Breast epithelium (tissue), 3 donors: ENCODE measurements around the gene FRA10AC1.

Experiments used
- POLR2A ChIP-seq: fragments of 450-650 bp; IDR thresholded peaks from one replicate; pipeline ENCODE4 v1.6.1; 2016; ENCODE audit warnings: antibody characterized with exemption, mild to moderate bottlenecking, moderate library complexity
- TF ChIP-seq, protein P1 (sequence below), 3 donors: fragments of 450-650 bp; IDR thresholded peaks; one replicate each; pipeline ENCODE4 v1.5.1; 2016 to 2017; ENCODE audit warnings: antibody characterized with exemption in 3 of 3, mild to moderate bottlenecking in 3 of 3, moderate library complexity in 3 of 3

DNA sequence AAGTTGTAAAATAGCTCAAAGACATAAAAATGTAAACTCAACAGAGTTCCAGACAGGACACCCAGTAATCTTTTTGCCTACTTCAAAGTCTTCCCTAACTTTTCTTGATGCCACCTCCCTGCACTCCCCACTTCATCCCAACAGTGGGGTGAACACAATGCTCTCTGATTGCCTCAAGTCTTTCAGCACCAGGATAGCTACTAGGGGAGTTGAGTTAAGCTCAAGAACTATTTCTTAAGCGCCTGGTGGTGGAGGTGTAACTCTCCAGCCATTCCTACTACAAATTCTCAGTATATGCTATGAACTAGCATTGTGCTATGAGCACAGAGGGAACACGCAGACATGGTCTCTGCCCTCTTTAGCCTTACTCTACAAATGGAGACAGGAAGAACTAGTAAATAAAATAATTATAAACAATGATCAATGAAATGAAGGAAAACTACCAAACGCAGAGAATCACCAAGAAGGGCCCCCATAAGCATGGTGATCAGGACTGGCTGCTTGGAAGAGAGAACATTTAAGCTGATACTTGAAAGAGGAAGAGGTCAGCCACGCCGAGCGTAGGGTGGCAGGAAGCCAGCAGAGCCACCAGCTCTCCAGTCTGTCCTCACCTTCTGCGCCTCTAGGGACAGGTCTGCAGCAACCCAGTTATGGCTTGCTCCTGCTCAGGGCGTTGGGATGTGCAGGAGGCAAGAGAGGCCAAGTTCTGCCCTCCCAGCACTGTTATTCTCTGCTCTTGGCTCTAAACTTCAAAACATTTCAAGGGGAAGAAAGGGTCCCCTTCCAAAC is 16.7 kb upstream of the FRA10AC1 start:
- TF ChIP-seq POLR2A = no peak
- TF ChIP-seq, protein P1, sequence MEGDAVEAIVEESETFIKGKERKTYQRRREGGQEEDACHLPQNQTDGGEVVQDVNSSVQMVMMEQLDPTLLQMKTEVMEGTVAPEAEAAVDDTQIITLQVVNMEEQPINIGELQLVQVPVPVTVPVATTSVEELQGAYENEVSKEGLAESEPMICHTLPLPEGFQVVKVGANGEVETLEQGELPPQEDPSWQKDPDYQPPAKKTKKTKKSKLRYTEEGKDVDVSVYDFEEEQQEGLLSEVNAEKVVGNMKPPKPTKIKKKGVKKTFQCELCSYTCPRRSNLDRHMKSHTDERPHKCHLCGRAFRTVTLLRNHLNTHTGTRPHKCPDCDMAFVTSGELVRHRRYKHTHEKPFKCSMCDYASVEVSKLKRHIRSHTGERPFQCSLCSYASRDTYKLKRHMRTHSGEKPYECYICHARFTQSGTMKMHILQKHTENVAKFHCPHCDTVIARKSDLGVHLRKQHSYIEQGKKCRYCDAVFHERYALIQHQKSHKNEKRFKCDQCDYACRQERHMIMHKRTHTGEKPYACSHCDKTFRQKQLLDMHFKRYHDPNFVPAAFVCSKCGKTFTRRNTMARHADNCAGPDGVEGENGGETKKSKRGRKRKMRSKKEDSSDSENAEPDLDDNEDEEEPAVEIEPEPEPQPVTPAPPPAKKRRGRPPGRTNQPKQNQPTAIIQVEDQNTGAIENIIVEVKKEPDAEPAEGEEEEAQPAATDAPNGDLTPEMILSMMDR (IDR thresholded peaks at IDR 0.05) = no peak
